Neural crest cell (in vitro differentiated cells): ENCODE results near the gene PMEPA1. TPM values are rescaled to one million over a fixed set of nuclear protein-coding genes. Genes with fewer than 3 reads are reported as not detected.

Experiments
- DNase-seq: peaks from one replicate; pipeline ENCODE4 v3.0.0; 2021; ENCODE audit warnings: low read depth, mixed read lengths, low spot score
- H3K27ac Mint-ChIP-seq: one replicate; pipeline ENCODE4 v1.8.0; 2021; ENCODE audit warnings: mild to moderate bottlenecking, mixed read lengths; ENCODE audit not compliant: unreplicated experiment
- H3K27me3 Mint-ChIP-seq: 2 replicates; pipeline ENCODE4 v1.8.0; 2021; ENCODE audit warnings: low read depth, mild to moderate bottlenecking, mixed read lengths
- H3K36me3 Mint-ChIP-seq: 2 replicates; pipeline ENCODE4 v1.8.0; 2021; ENCODE audit warnings: low read depth, mild to moderate bottlenecking, mixed read lengths
- H3K4me1 Mint-ChIP-seq: 2 replicates; pipeline ENCODE4 v1.8.0; 2021; ENCODE audit warnings: mixed read lengths
- H3K4me3 Mint-ChIP-seq: one replicate; pipeline ENCODE4 v1.8.0; 2021; ENCODE audit warnings: mild to moderate bottlenecking, mixed read lengths
- H3K9me3 Mint-ChIP-seq: 2 replicates; pipeline ENCODE4 v1.8.0; 2021; ENCODE audit warnings: mixed read lengths
- CTCF ChIP-seq: fragments of 200-600 bp; sonication (generic); conservative IDR thresholded peaks from 2 replicates; pipeline ENCODE4 v1.5.0; 2021; ENCODE audit warnings: antibody characterized with exemption, mild to moderate bottlenecking
- total RNA-seq: library from RNA; stranded (reverse); gene quantifications from 2 replicates; pipeline ENCODE4 v1.2.1, GENCODE V29; 2021

PMEPA1 gene
- total RNA-seq, 1 donor from 2014 or later, result 3.2 TPM

DNA sequence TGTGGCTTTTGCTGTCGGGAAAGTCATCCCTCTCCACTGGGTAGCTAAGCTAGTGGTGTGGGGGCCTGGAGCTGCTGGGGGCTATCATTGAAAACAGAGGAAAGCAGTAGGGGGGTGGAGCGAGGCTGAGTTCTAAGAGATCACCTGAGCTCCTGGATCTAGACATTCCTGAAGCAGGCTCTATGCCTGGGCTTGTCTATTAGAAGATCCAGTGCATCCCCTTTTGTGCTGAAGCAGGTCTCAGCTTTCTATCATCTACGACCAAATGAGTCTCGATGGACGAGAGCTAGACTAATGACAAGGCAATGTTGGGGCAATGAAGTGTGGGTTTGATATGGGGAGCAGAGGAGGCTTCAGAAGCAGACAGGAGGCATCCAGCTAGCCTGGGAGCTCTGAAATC, 108.1 kb downstream of the PMEPA1 start:
- Mint-ChIP-seq H3K36me3 (no peaks in the 10 kb centered on the region), H3K27ac (no peak overlapping the region), H3K4me3 (no peak overlapping the region), H3K4me1 (peaks cover 9% of the 10 kb centered on the region), H3K9me3 (no peaks in the 10 kb centered on the region), H3K27me3 (peaks cover 12% of the 10 kb centered on the region)
- TF ChIP-seq CTCF, result no peak
- no peak for DNase-seq

DNA sequence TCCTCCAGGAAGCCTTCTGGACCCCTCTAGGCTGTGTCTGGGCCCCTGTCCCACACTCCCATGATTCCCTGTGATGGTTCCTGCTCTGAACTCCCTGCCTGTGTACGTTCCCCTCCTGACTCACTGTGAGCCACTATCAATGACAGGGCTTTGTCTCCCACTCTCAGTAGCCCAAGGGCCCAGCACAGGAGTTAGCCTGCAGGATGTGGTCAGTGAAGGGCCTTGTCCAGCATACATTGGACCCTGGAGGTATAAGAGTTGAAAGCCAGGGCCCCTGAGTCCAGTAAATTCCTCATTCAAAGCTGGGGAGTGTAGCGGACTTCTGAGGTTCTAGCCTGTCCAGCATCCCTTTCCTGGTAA, 108.6 kb downstream of the PMEPA1 start:
- H3K36me3 Mint-ChIP-seq, result no peaks in the 10 kb centered on the region
- H3K4me3 Mint-ChIP-seq, result no peak overlapping the region
- no peak overlapping the region for H3K27ac Mint-ChIP-seq
- H3K4me1 Mint-ChIP-seq, result peaks cover 9% of the 10 kb centered on the region
- DNase-seq, result no peak
- H3K9me3 Mint-ChIP-seq, result no peaks in the 10 kb centered on the region
- no peak for TF ChIP-seq CTCF
- peaks cover 11% of the 10 kb centered on the region for H3K27me3 Mint-ChIP-seq

- TF ChIP-seq CTCF, result no peak
- H3K27ac Mint-ChIP-seq, result no peak overlapping the region
- H3K9me3 Mint-ChIP-seq, result no peaks in the 10 kb centered on the region
Observed at GRCh38 chr20:57600320-57601210, 109.2 kb downstream of the PMEPA1 start.

GRCh38 chr20:57598491-57598890, 111.3 kb downstream of the PMEPA1 start:
- H3K27me3 Mint-ChIP-seq, result peaks cover 7% of the 10 kb centered on the region
- DNase-seq, result no peak
- H3K9me3 Mint-ChIP-seq, result no peaks in the 10 kb centered on the region
- peaks cover 15% of the 10 kb centered on the region for H3K4me1 Mint-ChIP-seq
- no peak overlapping the region for H3K4me3 Mint-ChIP-seq
- H3K27ac Mint-ChIP-seq, result no peak overlapping the region
- no peaks in the 10 kb centered on the region for H3K36me3 Mint-ChIP-seq
- no peak for TF ChIP-seq CTCF

More at GRCh38 chr20:57600320-57601210, 109.2 kb downstream of the PMEPA1 start:
- Mint-ChIP-seq H3K4me1 (peaks cover 9% of the 10 kb centered on the region), H3K27me3 (peaks cover 7% of the 10 kb centered on the region), H3K36me3 (no peaks in the 10 kb centered on the region), H3K4me3 (no peak overlapping the region)
- no peak for DNase-seq

Other genes with a start within 250 kb of the PMEPA1 start
- 0.09 and 0.14 TPM in 2 replicates for gene CTCFL, start 184.9 kb downstream of the PMEPA1 start, total RNA-seq
- gene PCK1, start 148.9 kb downstream of the PMEPA1 start, total RNA-seq, result not detected in 2 replicates
- not detected in 2 replicates for gene ZBP1, start 89.6 kb downstream of the PMEPA1 start, total RNA-seq